Measurements from ENCODE around the gene RPL18.

RPL18 gene

DNA sequence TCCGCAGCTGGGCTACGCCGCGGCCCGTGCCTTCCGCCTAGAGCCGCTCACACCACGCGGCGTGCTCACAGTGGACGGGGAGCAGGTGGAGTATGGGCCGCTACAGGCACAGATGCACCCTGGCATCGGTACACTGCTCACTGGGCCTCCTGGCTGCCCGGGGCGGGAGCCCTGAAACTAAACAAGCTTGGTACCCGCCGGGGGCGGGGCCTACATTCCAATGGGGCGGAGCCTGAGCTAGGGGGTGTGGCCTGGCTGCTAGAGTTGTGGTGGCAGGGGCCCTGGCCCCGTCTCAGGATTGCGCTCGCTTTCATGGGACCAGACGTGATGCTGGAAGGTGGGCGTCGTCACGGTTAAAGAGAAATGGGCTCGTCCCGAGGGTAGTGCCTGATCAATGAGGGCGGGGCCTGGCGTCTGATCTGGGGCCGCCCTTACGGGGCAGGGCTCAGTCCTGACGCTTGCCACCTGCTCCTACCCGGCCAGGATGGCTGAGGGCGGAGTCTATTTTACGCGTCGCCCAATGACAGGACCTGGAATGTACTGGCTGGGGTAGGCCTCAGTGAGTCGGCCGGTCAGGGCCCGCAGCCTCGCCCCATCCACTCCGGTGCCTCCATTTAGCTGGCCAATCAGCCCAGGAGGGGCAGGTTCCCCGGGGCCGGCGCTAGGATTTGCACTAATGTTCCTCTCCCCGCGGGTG is 10.8 kb upstream of the RPL18 start:
- DNase-seq (ENCODE audit: low read depth): no peak

DNA sequence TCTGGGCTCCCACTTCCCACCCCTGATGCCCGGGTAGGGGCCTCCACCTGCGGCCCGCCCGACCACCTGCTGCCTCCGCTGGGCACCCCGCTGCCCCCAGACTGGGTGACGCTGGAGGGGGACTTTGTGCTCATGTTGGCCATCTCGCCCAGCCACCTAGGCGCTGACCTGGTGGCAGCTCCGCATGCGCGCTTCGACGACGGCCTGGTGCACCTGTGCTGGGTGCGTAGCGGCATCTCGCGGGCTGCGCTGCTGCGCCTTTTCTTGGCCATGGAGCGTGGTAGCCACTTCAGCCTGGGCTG is 10.3 kb upstream of the RPL18 start:
- DNase-seq (ENCODE audit: low read depth): no peak

DNA sequence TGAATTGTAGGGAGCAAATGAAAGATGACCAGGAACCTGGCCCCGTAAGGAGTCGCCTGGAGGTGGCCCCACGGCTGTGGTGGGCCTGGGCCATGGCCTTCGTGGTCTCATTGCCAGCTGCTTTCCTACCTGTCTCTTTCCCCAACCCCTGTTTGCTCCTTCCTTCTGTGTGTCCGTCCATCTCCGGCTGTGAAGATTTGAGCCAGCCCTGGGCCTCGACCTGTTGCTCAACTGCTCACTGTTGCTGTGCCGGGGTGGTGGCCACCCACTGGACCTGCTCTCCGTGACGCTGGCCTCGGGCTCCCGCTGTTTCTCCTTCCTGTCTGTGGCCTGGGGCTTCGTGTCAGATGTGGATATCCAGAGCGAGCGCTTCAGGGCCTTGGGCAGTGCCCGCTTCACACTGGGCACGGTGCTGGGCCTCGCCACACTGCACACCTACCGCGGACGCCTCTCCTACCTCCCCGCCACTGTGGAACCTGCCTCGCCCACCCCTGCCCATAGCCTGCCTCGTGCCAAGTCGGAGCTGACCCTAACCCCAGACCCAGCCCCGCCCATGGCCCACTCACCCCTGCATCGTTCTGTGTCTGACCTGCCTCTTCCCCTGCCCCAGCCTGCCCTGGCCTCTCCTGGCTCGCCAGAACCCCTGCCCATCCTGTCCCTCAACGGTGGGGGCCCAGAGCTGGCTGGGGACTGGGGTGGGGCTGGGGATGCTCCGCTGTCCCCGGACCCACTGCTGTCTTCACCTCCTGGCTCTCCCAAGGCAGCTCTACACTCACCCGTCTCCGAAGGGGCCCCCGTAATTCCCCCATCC is 9.7 kb upstream of the RPL18 start:
- no peak for DNase-seq (ENCODE audit: low read depth)

DNA sequence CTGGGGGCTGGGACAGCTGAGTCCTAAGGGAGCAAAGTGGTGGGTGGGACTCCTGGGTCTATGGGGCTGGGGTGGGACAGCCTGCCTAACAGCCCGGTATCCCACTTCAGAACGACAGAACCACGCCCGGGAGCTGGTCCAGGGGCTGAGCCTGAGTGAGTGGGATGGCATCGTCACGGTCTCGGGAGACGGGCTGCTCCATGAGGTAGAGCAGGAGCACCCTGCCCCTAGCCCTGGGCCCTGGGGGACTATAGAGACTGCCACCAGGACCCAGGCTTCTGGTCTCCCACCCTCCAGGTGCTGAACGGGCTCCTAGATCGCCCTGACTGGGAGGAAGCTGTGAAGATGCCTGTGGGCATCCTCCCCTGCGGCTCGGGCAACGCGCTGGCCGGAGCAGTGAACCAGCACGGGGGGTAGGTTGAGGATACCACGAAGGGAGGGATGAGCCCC is 8.9 kb upstream of the RPL18 start:
- DNase-seq (ENCODE audit: low read depth): no peak

DNA sequence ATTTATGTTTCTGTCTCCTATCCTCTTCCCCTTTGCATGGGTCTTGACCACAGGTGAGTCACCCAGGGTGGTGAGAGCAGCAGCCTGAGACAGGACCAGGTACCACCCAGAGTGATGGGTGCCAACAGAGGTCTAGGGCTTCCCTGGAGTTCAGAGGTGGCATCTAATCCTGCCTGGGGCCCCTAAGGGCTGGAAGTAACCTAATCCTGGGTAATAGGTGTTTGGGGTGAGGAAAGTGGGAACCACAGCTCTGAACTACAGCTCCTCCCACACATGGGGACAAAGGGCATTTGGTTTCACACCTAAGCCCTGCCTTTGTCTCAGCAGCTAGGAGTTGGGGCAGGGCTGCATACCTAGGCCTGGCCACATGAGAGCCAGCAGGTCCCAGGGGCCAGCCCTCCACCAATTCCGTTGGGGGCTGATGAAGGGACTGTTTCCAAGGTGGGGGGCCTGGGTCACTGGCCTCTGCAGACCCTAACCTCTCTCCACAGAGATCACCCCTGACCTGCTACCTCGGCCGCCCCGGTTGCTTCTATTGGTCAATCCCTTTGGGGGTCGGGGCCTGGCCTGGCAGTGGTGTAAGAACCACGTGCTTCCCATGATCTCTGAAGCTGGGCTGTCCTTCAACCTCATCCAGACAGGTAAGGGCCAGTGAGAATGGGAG is 8.4 kb upstream of the RPL18 start:
- DNase-seq (ENCODE audit: low read depth): no peak

DNA sequence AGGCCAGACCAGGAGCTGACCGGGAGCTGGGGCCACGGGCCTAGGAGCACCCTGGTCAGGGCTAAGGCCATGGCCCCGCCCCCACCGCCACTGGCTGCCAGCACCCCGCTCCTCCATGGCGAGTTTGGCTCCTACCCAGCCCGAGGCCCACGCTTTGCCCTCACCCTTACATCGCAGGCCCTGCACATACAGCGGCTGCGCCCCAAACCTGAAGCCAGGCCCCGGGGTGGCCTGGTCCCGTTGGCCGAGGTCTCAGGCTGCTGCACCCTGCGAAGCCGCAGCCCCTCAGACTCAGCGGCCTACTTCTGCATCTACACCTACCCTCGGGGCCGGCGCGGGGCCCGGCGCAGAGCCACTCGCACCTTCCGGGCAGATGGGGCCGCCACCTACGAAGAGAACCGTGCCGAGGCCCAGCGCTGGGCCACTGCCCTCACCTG is 6.9 kb upstream of the RPL18 start:
- no peak for DNase-seq (ENCODE audit: low read depth)

DNA sequence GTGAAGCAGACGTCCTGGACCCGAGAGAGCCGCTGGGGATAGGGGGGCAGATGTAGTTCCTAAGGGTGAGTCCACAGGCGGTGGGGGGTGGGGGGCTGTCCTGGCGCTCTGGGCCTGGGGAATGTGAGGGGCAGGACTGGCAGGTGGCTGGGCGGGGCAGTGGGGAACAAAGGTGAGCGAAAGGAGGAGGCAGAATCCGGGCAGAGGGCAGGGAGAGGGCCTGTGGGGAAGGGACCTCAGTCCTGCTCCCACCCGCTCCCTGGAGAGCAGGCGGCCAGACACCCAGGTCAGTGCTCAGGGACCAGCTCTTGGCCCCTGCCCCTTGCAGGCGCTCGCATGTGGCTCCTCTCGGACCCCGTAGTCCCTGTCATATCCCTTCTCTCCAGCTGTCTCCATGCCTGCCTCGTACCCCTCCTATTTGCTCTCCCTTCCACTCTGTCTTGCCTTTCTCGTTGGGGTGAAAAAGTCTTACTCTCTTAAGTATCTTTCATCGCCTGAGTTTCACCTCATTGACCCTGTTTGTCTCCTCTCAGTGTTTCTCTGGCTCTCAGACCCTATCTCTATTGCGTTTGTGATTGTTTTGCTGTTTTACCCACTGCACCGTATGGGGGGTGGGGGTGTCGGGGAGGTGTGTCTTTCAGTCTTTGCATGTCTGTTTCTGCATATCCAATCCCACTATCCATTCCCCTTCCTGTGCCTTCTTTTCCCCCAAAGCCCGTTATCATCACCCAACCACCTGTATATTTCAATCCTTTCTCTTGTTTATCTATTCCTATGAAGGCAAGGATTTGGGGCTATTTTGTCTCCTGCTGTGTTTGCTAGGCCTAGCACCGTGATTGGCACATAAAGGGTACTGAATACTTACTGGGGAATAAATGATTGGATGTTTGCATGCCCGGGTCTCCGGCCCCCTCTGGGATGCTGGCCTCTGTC is 6.1 kb upstream of the RPL18 start:
- DNase-seq (ENCODE audit: low read depth): no peak

DNA sequence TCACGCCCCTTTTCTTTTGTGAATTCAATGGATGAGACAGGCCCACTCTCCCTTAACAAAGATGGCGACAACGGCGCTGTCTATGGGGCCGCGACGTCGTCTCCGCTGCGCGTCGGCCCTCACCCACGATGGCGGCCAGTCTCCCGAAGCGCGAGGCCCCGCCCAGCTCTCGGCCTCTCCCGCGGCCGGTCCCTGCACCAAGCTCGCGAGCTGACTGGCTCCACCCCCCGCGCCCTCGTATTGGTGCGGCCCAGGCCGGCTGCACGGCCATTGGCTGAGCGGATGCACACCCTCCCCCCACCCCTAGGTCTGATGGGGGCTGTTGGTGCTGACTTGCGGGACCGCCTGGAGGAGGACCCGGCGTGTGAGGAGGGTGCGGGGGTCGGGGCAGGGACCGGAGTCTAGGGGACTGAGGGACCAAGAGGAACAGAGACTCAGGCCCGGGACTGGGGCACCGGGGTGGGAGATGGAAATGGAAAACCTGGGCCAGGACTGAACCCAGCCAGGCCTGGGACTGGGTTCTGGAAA is 5.2 kb upstream of the RPL18 start:
- DNase-seq (ENCODE audit: low read depth): peak; percentile 90

DNA sequence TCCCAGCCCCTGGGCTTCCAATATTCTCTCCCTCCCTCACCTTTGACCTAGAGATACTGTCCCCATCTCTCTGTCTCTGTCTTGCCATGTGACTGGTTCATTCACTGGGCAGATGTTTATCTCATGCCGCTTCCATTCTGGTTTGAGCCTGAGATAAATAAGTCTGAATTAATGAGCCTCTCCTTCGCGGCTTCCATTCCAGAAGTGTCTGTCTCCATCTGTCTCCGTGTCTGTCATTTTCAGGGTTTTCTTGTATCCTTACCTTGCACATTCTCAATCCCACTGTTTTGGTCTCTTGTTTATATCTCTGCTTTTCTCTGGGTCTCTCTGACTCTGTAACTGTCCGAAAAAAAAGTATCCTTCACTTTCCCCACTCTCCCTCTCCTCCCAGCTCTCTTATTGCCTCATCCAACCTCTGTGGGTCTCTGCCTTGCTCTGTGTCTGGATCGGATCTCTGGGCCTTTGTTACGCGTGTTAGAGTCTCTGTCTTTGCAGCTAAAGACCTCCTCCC is 4.6 kb upstream of the RPL18 start:
- no peak for DNase-seq (ENCODE audit: low read depth)

DNA sequence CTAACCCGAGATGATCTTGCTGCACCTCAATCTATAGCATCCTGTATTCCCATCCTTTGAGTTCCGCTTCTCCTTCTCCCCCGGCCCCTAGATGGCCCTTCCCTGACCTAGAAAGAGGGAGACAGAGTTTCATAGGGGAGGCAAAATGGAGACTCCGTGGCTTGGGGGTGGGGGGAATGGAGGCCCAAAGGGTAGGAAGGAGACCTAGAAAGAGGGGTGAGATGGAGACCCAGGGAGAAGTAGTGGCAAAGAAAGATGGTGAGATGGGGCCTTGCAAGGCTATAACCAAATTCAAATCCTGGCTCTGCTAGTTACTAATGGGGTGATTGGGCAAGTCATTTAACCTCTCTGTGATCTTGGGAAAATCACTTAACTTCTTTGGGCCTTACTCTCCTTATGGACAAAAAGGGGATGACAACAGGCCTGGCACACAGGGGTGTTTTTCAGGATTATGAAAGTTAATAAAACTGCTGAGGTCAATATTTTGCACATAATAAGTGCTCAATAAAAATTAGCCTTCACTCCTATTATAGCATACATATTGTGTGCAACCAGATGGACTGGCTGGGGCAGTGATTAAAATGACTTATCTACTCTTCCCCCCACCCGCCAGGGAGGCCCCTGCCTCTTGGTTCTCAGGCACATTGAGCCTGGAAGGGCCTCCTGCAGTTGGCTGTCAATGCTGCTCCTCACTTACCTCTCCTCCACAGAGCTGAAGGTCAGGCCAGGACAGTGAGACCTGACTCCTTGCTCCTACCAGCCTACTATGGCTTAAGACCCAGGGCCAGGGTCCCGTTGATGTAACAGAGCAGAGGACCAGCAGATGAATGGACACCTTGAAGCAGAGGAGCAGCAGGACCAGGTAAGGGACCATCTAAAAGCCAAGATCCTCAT is 961 bp upstream of the RPL18 start:
- no peak for DNase-seq (ENCODE audit: low read depth)

DNA sequence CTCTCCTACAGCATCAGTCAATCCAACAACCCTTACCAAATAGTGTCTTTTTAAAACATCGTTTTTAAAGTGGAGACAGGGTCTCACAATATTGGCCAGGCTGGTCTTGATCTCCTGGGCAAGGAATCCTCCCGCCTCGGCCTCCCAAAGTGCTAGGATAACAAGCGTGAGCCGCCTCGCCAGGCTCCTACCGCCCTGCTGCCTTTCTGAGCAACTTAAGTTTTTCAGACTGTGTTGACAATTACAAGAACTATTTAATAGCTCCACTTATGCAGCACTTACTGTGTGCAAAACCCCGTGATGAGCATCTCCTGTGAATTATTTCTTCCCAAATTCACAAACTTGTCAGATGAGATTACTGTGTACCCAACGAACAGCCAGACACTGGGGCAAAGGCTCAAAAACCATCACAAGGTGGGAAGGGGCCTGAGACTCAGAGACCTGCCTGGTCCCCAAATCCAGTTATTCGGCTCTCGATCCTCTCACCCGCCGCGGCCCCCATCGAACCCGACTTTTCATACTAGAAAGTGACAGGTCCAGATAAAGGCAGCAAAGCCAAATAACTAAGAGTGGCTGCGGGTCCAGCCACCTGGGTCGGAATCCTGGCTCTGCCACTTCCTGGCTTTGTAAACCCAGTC is 581 bp downstream of the RPL18 start:
- DNase-seq (ENCODE audit: low read depth): no peak

DNA sequence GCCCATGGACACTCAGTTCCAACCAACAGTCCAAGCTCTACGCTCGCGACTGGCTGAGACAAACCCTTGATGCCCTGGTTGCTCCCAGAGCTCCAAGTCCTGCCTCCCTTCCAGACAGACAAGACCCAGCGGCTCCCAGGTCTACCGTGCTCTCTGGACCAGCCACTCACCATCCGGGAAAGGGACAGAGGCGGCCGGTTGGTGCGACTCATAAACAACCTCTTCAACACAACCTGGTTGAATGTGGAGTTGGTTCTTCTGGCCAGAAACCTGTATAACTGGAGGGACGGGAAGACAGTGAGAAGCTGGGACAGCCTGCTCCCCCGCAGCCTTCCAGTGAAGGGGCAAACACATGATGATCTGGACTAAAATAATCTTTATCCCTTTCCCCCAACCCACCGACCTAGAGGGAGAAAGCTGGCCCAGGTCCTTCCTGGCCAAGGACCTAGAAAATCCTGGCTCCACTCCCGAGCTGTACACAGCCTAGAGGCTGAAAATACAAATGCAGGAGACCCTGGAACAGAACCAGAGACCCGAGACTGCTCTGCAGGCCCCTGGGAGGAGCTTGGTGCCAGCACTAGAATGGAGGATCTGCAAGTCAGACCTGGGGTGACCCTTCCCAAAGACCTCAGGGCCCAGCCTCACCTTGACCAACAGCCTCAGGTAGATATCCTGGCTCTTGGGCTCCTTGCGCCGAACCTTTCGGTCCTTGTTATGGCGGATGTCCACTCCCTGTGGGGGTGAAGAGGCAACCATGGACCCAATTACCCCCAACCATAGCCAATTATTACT is 1.6 kb downstream of the RPL18 start:
- no peak for DNase-seq (ENCODE audit: low read depth)

DNA sequence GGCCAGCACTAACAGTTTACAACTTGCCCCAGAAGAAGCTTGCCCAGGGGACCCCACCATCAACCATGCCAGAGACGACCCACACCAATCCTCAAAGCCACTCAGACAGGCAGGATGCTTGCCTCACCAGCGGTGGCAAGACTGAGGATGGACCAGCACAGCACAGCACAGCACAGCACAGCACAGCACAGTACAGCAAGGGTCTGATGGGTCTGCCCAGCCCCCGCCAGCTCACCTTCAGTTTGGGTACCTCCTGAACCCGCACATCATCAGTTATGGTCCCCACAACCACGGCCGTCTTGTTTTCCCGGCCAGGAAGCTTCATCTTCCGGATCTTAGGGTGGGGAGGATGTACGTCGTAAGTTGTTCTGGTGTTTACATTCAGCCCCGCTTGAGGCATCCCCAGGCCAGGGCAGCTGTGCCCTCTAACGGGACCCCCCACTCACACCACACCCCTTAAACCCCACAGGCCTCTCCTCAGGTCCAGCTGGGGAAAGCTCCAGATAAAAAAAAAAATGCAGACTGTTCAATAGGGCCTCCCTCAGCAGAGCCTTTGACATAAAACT is 2.4 kb downstream of the RPL18 start:
- no peak for DNase-seq (ENCODE audit: low read depth)

DNA sequence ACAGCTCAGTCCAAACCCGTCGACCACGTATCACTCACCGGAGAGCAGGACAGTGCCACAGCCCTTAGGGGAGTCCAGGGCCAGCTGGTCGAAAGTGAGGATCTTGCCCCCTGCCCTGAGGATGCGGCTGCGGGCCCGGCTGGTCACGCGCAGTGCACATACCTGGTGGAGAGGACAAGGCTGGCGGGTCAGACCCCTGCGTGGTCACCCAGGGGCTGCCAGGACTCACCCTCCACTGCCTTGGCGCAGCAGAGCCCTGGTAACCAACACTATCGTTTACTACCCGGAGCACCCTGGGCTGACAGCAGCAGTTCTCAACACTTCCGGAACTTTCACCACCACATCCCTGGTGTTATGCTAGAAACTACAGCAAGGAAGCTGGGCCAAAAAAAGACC is 2.9 kb downstream of the RPL18 start:
- DNase-seq (ENCODE audit: low read depth): no peak

DNA sequence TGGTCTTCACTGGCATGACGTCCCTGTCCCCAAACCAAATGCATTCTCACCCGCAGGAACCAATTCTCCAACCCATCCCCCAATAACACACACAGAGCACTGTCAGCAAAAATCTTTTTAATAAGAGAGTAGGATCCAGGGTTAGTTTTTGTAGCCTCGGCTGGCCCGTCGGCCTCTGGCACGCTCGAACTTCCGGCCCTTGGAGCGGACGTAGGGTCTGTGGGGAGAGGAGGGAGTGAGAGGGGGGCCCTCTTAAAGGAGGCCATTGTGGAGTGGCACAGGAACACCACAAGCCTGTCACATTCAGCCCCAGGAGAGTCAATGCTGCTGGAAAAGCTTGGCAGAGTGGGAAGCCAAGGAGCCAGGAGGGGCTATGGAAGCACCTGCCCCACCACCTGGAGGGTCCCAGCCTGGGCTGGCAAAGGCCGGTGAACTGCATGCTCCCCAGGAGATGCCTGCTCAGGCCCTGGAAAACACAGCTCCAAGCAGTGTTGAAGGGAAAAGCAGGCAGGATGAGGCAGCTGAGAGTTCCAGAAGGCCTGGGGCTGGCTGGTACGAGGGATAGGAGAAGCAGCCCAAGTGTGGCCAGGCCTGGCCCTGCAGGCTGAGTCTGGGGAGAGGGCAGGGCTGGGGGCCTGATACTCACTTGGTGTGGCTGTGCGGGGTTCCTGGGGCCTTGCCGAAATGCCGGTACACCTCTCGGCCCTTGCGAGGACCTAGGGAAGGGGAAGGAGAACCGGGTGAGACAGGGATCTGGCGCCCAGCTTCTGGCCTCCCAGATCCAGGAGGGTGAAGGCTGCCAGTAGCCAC is 3.5 kb downstream of the RPL18 start:
- DNase-seq (ENCODE audit: low read depth): no peak

DNA sequence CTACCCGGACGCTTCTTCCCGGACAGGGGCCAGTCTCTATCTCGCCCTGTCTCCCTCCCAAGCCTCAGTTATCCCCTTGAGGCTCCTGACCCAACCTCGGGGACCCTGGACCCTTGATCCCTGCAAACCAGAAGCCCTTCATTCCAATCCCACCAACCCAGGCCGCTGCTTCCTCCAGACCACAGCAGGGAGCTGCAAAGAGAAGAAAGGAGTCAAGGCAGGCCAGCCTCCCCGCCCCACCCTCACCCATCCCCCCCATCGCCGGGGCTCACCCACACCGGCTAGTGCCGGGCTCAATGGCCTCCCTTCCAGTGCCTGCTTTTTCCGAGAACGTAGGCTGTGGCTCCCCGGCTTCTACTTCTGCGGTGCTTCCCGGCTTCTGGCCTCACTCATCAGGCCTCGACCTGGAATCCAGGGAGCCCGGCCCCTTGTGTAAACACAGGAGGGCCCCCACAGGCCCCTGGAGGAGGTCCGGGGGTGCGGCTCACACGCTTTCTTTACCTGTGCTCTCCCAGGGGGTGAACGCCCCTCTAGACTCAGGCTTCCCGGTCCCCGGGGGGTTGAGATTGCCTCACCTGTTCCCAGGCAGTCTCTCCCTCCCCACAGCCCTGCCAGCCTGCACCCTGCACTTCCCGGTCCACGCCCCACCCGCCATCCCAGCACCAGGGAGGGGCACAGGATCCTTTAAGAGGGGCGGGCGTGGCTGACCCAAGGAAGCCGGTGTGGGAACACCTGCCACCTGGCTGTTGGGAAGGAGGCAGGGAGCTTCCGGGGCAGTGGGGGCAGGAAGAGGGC is 4.3 kb downstream of the RPL18 start, which contains the start of gene FAM83E:
FAM83E (minus strand) TSS at position 641 of the 795 bp plus-strand sequence. CDS start 1,704 bp downstream, outside the sequence.
- no peak for DNase-seq (ENCODE audit: low read depth)

DNA sequence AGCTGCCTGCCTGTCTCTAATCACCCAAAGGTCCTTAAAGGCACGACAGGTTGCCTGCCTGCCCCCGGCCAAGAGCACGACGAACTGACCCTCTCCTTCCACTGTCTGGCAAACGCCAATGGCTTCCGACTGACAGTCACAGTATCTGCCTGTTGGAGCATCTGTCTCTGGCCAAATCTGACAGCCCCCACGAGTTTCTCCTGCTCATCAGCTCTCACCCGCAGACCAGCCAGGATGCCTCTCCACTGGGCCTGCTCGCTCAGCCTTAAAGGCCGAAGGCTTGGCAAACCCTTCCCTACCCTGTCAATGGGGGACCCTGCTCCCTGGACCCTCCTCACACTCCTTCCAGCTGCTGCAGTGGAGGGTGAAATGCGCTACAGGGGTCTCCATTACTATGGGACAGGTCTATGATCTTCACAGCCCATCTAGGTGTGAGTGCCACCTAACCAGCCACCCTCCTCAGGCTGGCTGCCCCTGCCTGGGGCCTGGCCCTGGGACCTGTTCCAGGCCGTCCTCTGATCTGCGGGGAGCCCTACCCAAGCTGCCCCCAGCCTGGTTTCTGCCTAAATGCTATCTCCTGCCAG is 5.0 kb downstream of the RPL18 start:
- DNase-seq (ENCODE audit: low read depth): no peak
